Esophagus squamous epithelium (tissue), 4 donors: ENCODE data around the gene STARD13.

ENCODE experiments used
- CTCF ChIP-seq, 6 experiments: fragments of 450-650 bp in 4 of 6; fragments of 200-600 bp in 2 of 6; sonication (generic) in 2 of 6; IDR thresholded peaks; one replicate each; pipeline ENCODE4 v1.5.1; 2016 to 2019; ENCODE audit warnings: antibody characterized with exemption in 6 of 6, mild to moderate bottlenecking in 4 of 6, moderate library complexity in 4 of 6
- POLR2A ChIP-seq, 4 donors: fragments of 450-650 bp; IDR thresholded peaks; one replicate each; pipeline ENCODE4 v1.6.1; 2017; ENCODE audit warnings: antibody characterized with exemption in 4 of 4, mild to moderate bottlenecking in 4 of 4, moderate library complexity in 3 of 4

DNA sequence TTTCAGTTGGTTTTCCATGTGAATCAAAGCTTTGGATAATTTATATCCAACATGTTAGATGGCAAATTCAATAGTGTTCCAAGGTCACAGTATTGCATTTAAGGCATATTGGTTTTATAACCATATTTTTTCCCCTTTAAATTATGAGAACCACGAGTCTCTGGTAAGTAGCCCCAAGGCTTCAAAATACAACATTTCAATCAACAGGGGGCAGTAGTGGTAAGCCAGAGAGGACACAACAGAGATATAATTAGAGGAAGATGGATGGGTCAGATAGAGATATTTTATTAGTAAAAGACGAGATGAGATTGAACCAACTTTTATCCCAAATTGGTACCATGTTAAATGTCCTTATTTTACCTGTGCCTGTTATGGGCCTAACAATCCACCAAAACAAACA lies 216.2 kb downstream of the STARD13 start:
- TF ChIP-seq CTCF (IDR thresholded peaks at IDR 0.05) (peak in 2 of 6 experiments; percentile 12 to 25), POLR2A (IDR thresholded peaks at IDR 0.05) (no peak)
